Left kidney (tissue), 2 donors: Measurements from ENCODE around the gene CFP. TPM values are rescaled to one million over a fixed set of nuclear protein-coding genes. Genes with fewer than 3 reads are reported as not detected.
A peak's percentile ranks its signal among the peaks of the same experiment; 100 is the strongest.

ENCODE experiments used
- DNase-seq: peaks from one replicate; pipeline ENCODE4 v3.0.0-alpha.2; 2013
- polyA plus RNA-seq: library from polyadenylated mRNA; unstranded; fragments of 120-200 nt; gene quantifications from one replicate; pipeline ENCODE4 v1.2.1, GENCODE V29; 2013; ENCODE audit not compliant: insufficient read length

The CFP gene
- polyA plus RNA-seq, 1 donor: 0.85 TPM

DNA sequence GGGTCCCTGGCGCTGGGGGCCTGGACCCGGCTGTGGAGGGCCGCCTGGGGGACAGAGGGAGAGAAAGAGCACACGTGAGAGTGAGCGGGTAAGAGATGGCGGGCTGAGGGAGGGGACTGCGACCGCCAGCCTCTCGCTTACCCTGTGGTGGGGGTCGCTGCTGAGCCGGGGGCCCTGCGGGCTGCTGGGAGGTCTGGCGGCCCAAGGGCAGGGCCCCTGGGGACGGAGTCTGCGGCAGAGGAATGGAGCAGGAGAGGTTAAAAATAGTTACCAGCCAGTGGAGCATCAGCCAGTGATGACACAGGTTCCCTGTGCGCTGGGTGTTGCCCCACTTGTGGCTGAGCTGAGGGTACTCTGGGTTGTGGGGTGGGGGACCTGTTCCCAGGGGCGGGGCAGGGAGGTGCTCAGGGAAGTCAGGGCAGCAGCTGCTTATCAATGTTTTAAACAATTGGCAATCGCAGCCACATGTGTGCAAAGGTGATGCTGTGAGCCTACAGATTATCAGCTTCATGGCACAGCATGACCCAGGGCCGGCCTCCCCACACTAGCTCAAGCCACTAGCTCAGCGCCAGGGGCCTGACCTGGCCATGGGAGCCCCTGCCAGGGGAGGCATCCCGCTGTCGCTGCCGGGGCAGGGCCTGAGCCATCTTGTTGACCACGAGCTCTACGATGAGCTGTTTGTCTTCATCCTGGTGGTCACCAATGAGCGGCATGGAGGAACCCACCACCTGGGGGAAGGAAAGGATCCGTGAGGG lies 55.0 kb downstream of the CFP start:
- DNase-seq: no peak

DNA sequence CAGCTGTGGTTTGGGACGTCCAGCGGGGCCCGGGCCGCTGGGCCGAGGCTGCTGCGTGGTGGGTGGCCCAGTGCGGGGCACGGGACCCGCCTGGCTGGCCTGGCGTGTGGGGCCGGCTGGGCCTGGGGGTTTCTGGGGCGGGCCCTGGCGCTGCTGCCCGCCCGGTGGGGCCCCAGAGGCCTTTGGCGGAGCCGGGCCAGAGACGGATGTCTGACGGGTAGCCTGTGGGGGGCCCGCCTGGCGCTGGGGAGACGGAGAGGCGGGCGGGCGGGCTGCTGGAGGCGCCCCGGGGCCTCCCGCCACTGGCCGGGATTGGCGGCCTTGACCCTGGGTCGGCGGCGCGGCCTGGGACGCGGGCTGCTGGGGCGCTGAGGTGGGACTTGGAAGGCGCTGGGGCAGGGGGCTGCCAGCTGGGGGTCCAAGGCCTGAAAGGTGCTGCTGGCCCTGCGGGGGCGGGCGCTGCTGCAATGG lies 55.6 kb downstream of the CFP start:
- DNase-seq: no peak

DNA sequence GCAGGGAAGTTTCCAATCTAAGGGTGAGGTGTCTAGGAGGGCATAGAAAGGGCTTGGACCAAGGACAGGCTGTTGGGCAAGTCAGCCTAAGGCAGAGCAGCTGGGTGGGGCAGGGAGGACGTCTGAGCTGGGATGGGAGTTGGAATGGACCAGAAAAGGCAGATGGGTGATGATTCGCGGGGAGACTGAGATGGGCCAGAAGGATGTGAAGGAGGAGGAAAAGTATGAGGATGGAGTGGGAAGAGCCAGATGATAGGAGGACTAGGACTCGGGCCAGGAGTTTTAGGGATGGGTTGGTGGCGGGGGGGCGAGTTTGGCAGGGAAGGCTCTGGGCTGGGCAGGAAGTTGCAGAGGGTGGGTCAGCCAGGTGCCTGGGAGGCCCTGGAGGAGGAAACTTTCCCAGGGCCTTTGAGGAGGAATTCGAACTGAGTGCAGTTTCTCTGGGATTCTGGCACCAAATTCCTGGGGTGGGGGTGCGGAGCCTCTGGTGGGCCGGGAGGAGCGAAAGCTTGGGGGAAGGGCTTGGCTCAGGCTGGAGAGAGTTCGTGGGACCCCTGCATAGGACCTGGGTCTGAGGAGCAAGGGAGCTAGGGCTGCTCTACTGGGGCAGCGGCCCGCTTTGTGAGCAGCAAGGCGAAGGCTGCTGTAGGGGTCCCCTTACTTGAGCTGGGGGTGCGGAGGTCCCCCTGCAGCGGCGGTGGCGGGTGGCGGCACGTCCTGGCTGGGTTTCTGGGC lies 56.2 kb downstream of the CFP start:
- peak; percentile 77 for DNase-seq

Other genes with a start within 250 kb of the CFP start
- gene ZNF41, start 146.7 kb downstream of the CFP start, polyA plus RNA-seq: 15.4 TPM
- 59.5 TPM for gene ARAF, start 68.7 kb downstream of the CFP start, polyA plus RNA-seq
- 73.2 TPM for gene TIMP1, start 47.5 kb downstream of the CFP start, polyA plus RNA-seq
- gene SYN1, start 10.1 kb downstream of the CFP start, polyA plus RNA-seq: 6.5 TPM
- 25.8 TPM for gene ELK1, start 20.6 kb upstream of the CFP start, polyA plus RNA-seq
- gene UXT, start 29.2 kb upstream of the CFP start, polyA plus RNA-seq: 105 TPM
- 8.9 TPM for gene ZNF81, start 207.0 kb upstream of the CFP start, polyA plus RNA-seq